Testis (tissue), 3 donors: ENCODE results near the gene TAS2R5. TPM values are rescaled to one million over a fixed set of nuclear protein-coding genes. Genes with fewer than 3 reads are reported as not detected.

Experiments used
- DNase-seq: peaks from one replicate; pipeline ENCODE4 v3.0.0-alpha.2; 2019
- H3K27ac ChIP-seq, 2 donors: fragments of 200-600 bp; sonication (generic); one replicate each; pipeline ENCODE4 v1.5.1; 2019
- H3K27me3 ChIP-seq: fragments of 200-600 bp; sonication (generic); one replicate; pipeline ENCODE4 v1.5.1; 2019
- H3K36me3 ChIP-seq: fragments of 200-600 bp; sonication (generic); one replicate; pipeline ENCODE4 v1.5.1; 2017; ENCODE audit warnings: low read depth; ENCODE audit errors: missing control alignments
- H3K4me1 ChIP-seq: fragments of 200-600 bp; sonication (generic); one replicate; pipeline ENCODE4 v1.5.1; 2019
- H3K4me3 ChIP-seq, 2 donors: fragments of 200-600 bp; sonication (generic); one replicate each; pipeline ENCODE4 v1.5.1; 2017 to 2019
- H3K9me3 ChIP-seq: fragments of 200-600 bp; sonication (generic); one replicate; pipeline ENCODE4 v1.5.1; 2017
- CTCF ChIP-seq, 3 experiments: fragments of 450-650 bp in 2 of 3; fragments of 200-600 bp in 1 of 3; sonication (generic) in 1 of 3; IDR thresholded peaks; one replicate each; pipeline ENCODE4 v1.5.1; 2016 to 2019; ENCODE audit warnings: antibody characterized with exemption in 3 of 3, mild to moderate bottlenecking in 2 of 3, moderate library complexity in 1 of 3
- POLR2A ChIP-seq: fragments of 450-650 bp; IDR thresholded peaks from one replicate; pipeline ENCODE4 v1.6.1; 2017; ENCODE audit warnings: antibody characterized with exemption, mild to moderate bottlenecking, moderate library complexity
- WGBS, 2 donors: methylation state at CpG; one replicate each; pipeline ENCODE4 v1.1.5; 2018; 5-methylcytosine and 5-hydroxymethylcytosine counted together
- intact Hi-C: fragments of 100-400 bp; cut with DNase I; formaldehyde crosslinking; loops from one replicate; pipeline ENCODE4 v1.15.1; 2023; ENCODE audit warnings: low total_unique reads
- polyA plus RNA-seq: library from polyadenylated mRNA; stranded (reverse); fragments of 350-450 nt; fragmentation: Illumina TruSeq; extraction: RNeasy Lipid Tissue Mini Kit (QIAGEN cat#74804); gene quantifications from one replicate; pipeline ENCODE4 v1.2.3, GENCODE V29; 2014; ENCODE audit warnings: low read depth, low replicate concordance; ENCODE audit not compliant: insufficient read depth
- total RNA-seq, 2 donors: library from RNA; depleted of rRNA; stranded (reverse); fragments of >200 nt; gene quantifications; one replicate each; pipeline ENCODE4 v1.2.3, GENCODE V29; 2016

The TAS2R5 gene
- total and polyA plus RNA-seq, 3 donors from 2014 or later, result 1.6 to 13.4 (median 13.3) TPM

GRCh38 chr7:141837683-141838082, 47.7 kb downstream of the TAS2R5 start:
- Histone ChIP-seq H3K4me1 (no peaks in the 10 kb centered on the region), H3K36me3 (no peaks in the 10 kb centered on the region), H3K9me3 (no peaks in the 10 kb centered on the region), H3K27me3 (no peaks in the 10 kb centered on the region), H3K27ac (no peak overlapping the region), H3K4me3 (no peak overlapping the region)
- 93 to 98% methylated on average over 4 to 5 of the region's 5 CpGs for WGBS, 2 donors
- no peak for DNase-seq
- TF ChIP-seq POLR2A (no peak), CTCF (IDR thresholded peaks at IDR 0.05) (no peak)
- intact Hi-C loops, result no loop called here

GRCh38 chr7:141838581-141838980, 48.6 kb downstream of the TAS2R5 start:
- Histone ChIP-seq H3K4me1 (no peaks in the 10 kb centered on the region), H3K36me3 (no peaks in the 10 kb centered on the region), H3K27ac (no peak overlapping the region), H3K9me3 (no peaks in the 10 kb centered on the region), H3K27me3 (no peaks in the 10 kb centered on the region), H3K4me3 (no peak overlapping the region)
- no peak for DNase-seq
- WGBS, 2 donors, result 67 to 95% methylated on average over 1 of the region's 1 CpG
- TF ChIP-seq CTCF (IDR thresholded peaks at IDR 0.05), result no peak
- no peak for TF ChIP-seq POLR2A
- intact Hi-C loops, result no loop called here

- WGBS, 2 donors, result 92% methylated on average over 4 of the region's 4 CpGs
- H3K27me3 ChIP-seq, result no peaks in the 10 kb centered on the region
- H3K4me1 ChIP-seq, result no peaks in the 10 kb centered on the region
- H3K36me3 ChIP-seq, result no peaks in the 10 kb centered on the region
- no peak overlapping the region for H3K27ac ChIP-seq
- no peak for DNase-seq
- no peak overlapping the region for H3K4me3 ChIP-seq
- H3K9me3 ChIP-seq, result no peaks in the 10 kb centered on the region
- intact Hi-C loops, result no loop called here
- no peak for TF ChIP-seq POLR2A
- TF ChIP-seq CTCF (IDR thresholded peaks at IDR 0.05), result no peak
These were observed 49.2 kb downstream of the TAS2R5 start for GRCh38 chr7:141839256-141839655.

GRCh38 chr7:141840708-141841107, 50.7 kb downstream of the TAS2R5 start:
- no peak overlapping the region for H3K27ac ChIP-seq
- 91 to 93% methylated on average over 5 of the region's 5 CpGs for WGBS, 2 donors
- no peak for DNase-seq
- TF ChIP-seq POLR2A, result no peak
- TF ChIP-seq CTCF (IDR thresholded peaks at IDR 0.05), result no peak
- no peak overlapping the region for H3K4me3 ChIP-seq
- H3K27me3 ChIP-seq, result no peaks in the 10 kb centered on the region
- H3K9me3 ChIP-seq, result no peaks in the 10 kb centered on the region
- intact Hi-C loops, result no loop called here
- no peaks in the 10 kb centered on the region for H3K36me3 ChIP-seq
- no peaks in the 10 kb centered on the region for H3K4me1 ChIP-seq

Other genes starting within 250 kb of the TAS2R5 start
- gene AGK, start 238.8 kb upstream of the TAS2R5 start, total RNA-seq, result 10 to 100 TPM; 25.1 to 32.4 TPM
- 14.9 TPM for gene AGK, start 238.8 kb upstream of the TAS2R5 start, polyA plus RNA-seq
- 1 to 10 TPM; 6.7 to 6.8 TPM for gene DENND11, start 88.1 kb upstream of the TAS2R5 start, total RNA-seq
- 3.8 TPM for gene DENND11, start 88.1 kb upstream of the TAS2R5 start, polyA plus RNA-seq
- 1 to 10 TPM in 1 of 2 donors, not detected in 1; 1.4 TPM for gene WEE2, start 81.9 kb upstream of the TAS2R5 start, total RNA-seq
- gene WEE2, start 81.9 kb upstream of the TAS2R5 start, polyA plus RNA-seq, result 0.20 TPM
- gene SSBP1, start 51.9 kb upstream of the TAS2R5 start, total RNA-seq, result 100 to 1,000 TPM; 131 to 148 TPM
- gene SSBP1, start 51.9 kb upstream of the TAS2R5 start, polyA plus RNA-seq, result 204 TPM
- 10 to 100 TPM; 10.4 to 12.3 TPM for gene TAS2R3, start 26.1 kb upstream of the TAS2R5 start, total RNA-seq
- 0.40 TPM for gene TAS2R3, start 26.1 kb upstream of the TAS2R5 start, polyA plus RNA-seq
- gene TAS2R4, start 13.5 kb upstream of the TAS2R5 start, total RNA-seq, result 1 to 10 TPM; 6.8 to 8.2 TPM
- 0.71 TPM for gene TAS2R4, start 13.5 kb upstream of the TAS2R5 start, polyA plus RNA-seq
- gene PRSS37, start 51.3 kb downstream of the TAS2R5 start, total RNA-seq, result 10 to 100 TPM; 17.1 to 38.6 TPM
- 54.7 TPM for gene PRSS37, start 51.3 kb downstream of the TAS2R5 start, polyA plus RNA-seq
- under 1 TPM in 1 of 2 donors, not detected in 1; 0.25 TPM for gene OR9A4, start 126.2 kb downstream of the TAS2R5 start, total RNA-seq
- gene OR9A4, start 126.2 kb downstream of the TAS2R5 start, polyA plus RNA-seq, result not detected
- under 1 TPM; 0.31 to 0.74 TPM for gene CLEC5A, start 156.8 kb downstream of the TAS2R5 start, total RNA-seq
- 0.70 TPM for gene CLEC5A, start 156.8 kb downstream of the TAS2R5 start, polyA plus RNA-seq
- not detected for gene TAS2R38, start 183.6 kb downstream of the TAS2R5 start, total RNA-seq
- not detected for gene TAS2R38, start 183.6 kb downstream of the TAS2R5 start, polyA plus RNA-seq
- 1 to 10 TPM; 3.5 to 3.8 TPM for gene MGAM, start 205.7 kb downstream of the TAS2R5 start, total RNA-seq
- 9.2 TPM for gene MGAM, start 205.7 kb downstream of the TAS2R5 start, polyA plus RNA-seq